Inflammatory macrophage treated with lipopolysaccharide for 4 hours (primary cell): Measurements from ENCODE around the gene SPINK4.
A peak's percentile ranks its signal among the peaks of the same experiment; 100 is the strongest.

Experiments
- DNase-seq: peaks from one replicate; pipeline ENCODE4 v3.0.0-alpha.2; 2020

Gene SPINK4

GRCh38 chr9:33294670-33295432, 54.9 kb downstream of the SPINK4 start:
- DNase-seq = no peak

- DNase-seq = peak; percentile 84
Observed at GRCh38 chr9:33295571-33295970, 55.6 kb downstream of the SPINK4 start.

GRCh38 chr9:33297432-33297831, 57.5 kb downstream of the SPINK4 start:
- DNase-seq = peak; percentile 87
